Stimulated activated effector memory CD8-positive, alpha-beta T cell treated with anti-CD3 and anti-CD28 coated beads, Interleukin-12 subunit alpha, Interleukin-12 subunit beta, amount 100 ng/mL, for 72 hours (primary cell): ENCODE results near the gene ICAM4.

Experiments used
- ATAC-seq: fragments of 150-1000 bp; cut with Tn5 transposase; 2 replicates; pipeline ENCODE4 v1.10.0; 2021
- DNase-seq, 2 donors: peaks; one replicate each; pipeline ENCODE4 v3.0.0; 2021 to 2022; ENCODE audit warnings: low spot score in 2 of 2
- H3K27ac Mint-ChIP-seq: one replicate; pipeline ENCODE4 v1.8.0; 2022; ENCODE audit warnings: mild to moderate bottlenecking, mixed read lengths
- H3K36me3 Mint-ChIP-seq: one replicate; pipeline ENCODE4 v1.8.0; 2022; ENCODE audit warnings: mild to moderate bottlenecking, mixed read lengths
- H3K4me1 Mint-ChIP-seq: one replicate; pipeline ENCODE4 v1.8.0; 2022; ENCODE audit warnings: mixed read lengths
- H3K4me3 Mint-ChIP-seq: one replicate; pipeline ENCODE4 v1.8.0; 2022; ENCODE audit warnings: mild to moderate bottlenecking, mixed read lengths
- H3K9me3 Mint-ChIP-seq: one replicate; pipeline ENCODE4 v1.8.0; 2022; ENCODE audit warnings: mixed read lengths

Gene ICAM4

GRCh38 chr19:10317857-10318462 is 31.2 kb downstream of the ICAM4 start:
- peaks cover 81% of the 10 kb centered on the region for H3K36me3 Mint-ChIP-seq

GRCh38 chr19:10318807-10319682 is 32.3 kb downstream of the ICAM4 start:
- Mint-ChIP-seq H3K27ac (no peak overlapping the region), H3K9me3 (no peaks in the 10 kb centered on the region), H3K4me1 (peaks cover 22% of the 10 kb centered on the region), H3K36me3 (peaks cover 86% of the 10 kb centered on the region), H3K4me3 (no peak overlapping the region)
- no peak for ATAC-seq
- no peak for DNase-seq

More at GRCh38 chr19:10317857-10318462, 31.2 kb downstream of the ICAM4 start:
- ATAC-seq (no peak), DNase-seq (no peak)
- Mint-ChIP-seq H3K4me1 (peaks cover 22% of the 10 kb centered on the region), H3K9me3 (no peaks in the 10 kb centered on the region), H3K27ac (no peak overlapping the region), H3K4me3 (no peak overlapping the region)

GRCh38 chr19:10320602-10321416 is 34.1 kb downstream of the ICAM4 start:
- Mint-ChIP-seq H3K9me3 (no peaks in the 10 kb centered on the region), H3K27ac (no peak overlapping the region), H3K4me3 (no peak overlapping the region), H3K36me3 (peaks cover 92% of the 10 kb centered on the region), H3K4me1 (peaks cover 8% of the 10 kb centered on the region)
- DNase-seq, result no peak
- ATAC-seq, result no peak

GRCh38 chr19:10321417-10321797 is 34.7 kb downstream of the ICAM4 start:
- Mint-ChIP-seq H3K4me3 (no peak overlapping the region), H3K36me3 (peaks cover 92% of the 10 kb centered on the region), H3K4me1 (peaks cover 2% of the 10 kb centered on the region), H3K27ac (peak overlapping the region; percentile 2), H3K9me3 (no peaks in the 10 kb centered on the region)
- DNase-seq (no peak), ATAC-seq (no peak)

- no peak for DNase-seq
- ATAC-seq, result no peak
- H3K4me1 Mint-ChIP-seq, result no peaks in the 10 kb centered on the region
- H3K27ac Mint-ChIP-seq, result peak overlapping the region; percentile 2
- H3K9me3 Mint-ChIP-seq, result no peaks in the 10 kb centered on the region
- H3K4me3 Mint-ChIP-seq, result no peak overlapping the region
- H3K36me3 Mint-ChIP-seq, result peaks cover 92% of the 10 kb centered on the region
Observed at GRCh38 chr19:10321874-10322835, 35.4 kb downstream of the ICAM4 start.

- Mint-ChIP-seq H3K4me1 (peaks cover 8% of the 10 kb centered on the region), H3K9me3 (no peaks in the 10 kb centered on the region), H3K27ac (no peak overlapping the region), H3K36me3 (peaks cover 96% of the 10 kb centered on the region), H3K4me3 (no peak overlapping the region)
- DNase-seq (no peak), ATAC-seq (no peak)
Observed at GRCh38 chr19:10325732-10326131, 39.0 kb downstream of the ICAM4 start.

- Mint-ChIP-seq H3K27ac (no peak overlapping the region), H3K4me3 (no peak overlapping the region), H3K36me3 (peaks cover 100% of the 10 kb centered on the region), H3K4me1 (peaks cover 16% of the 10 kb centered on the region), H3K9me3 (no peaks in the 10 kb centered on the region)
- DNase-seq (no peak), ATAC-seq (no peak)
Observed at GRCh38 chr19:10327793-10328192, 41.0 kb downstream of the ICAM4 start.

- ATAC-seq, result no peak
- Mint-ChIP-seq H3K4me3 (no peak overlapping the region), H3K9me3 (no peaks in the 10 kb centered on the region), H3K27ac (no peak overlapping the region), H3K36me3 (peaks cover 100% of the 10 kb centered on the region), H3K4me1 (peaks cover 22% of the 10 kb centered on the region)
- no peak for DNase-seq
Observed at GRCh38 chr19:10328558-10329429, 42.0 kb downstream of the ICAM4 start.

- ATAC-seq (no peak), DNase-seq (no peak)
- H3K4me3 Mint-ChIP-seq, result no peak overlapping the region
- no peaks in the 10 kb centered on the region for H3K9me3 Mint-ChIP-seq
- no peak overlapping the region for H3K27ac Mint-ChIP-seq
- H3K36me3 Mint-ChIP-seq, result peaks cover 99% of the 10 kb centered on the region
- peaks cover 30% of the 10 kb centered on the region for H3K4me1 Mint-ChIP-seq
Observed at GRCh38 chr19:10329555-10329954, 42.8 kb downstream of the ICAM4 start.

- Mint-ChIP-seq H3K9me3 (no peaks in the 10 kb centered on the region), H3K27ac (peak overlapping the region; percentile 97), H3K4me3 (peak overlapping the region; percentile 93), H3K36me3 (peaks cover 97% of the 10 kb centered on the region), H3K4me1 (peaks cover 35% of the 10 kb centered on the region)
- ATAC-seq, result peak; percentile 1
- no peak for DNase-seq
Observed at GRCh38 chr19:10332158-10332964, 45.6 kb downstream of the ICAM4 start.

- Mint-ChIP-seq H3K27ac (peak within 1 kb of the TSS; percentile 97), H3K4me1 (peaks cover 36% of the 10 kb centered on the region), H3K36me3 (peaks cover 90% of the 10 kb centered on the region), H3K9me3 (no peaks in the 10 kb centered on the region), H3K4me3 (peak within 1 kb of the TSS; percentile 93)
- ATAC-seq (peak; percentile 95), DNase-seq (peak; percentile 89 to 97)
Observed at GRCh38 chr19:10332965-10333757, 46.4 kb downstream of the ICAM4 start, which contains the start of gene RAVER1. RAVER1 (minus strand) TSS chr19:10333529; CDS start chr19:10333507, 22 bp downstream.

- Mint-ChIP-seq H3K4me1 (peaks cover 44% of the 10 kb centered on the region), H3K9me3 (no peaks in the 10 kb centered on the region), H3K36me3 (peaks cover 81% of the 10 kb centered on the region), H3K4me3 (peak overlapping the region; percentile 93), H3K27ac (peak overlapping the region; percentile 97)
- ATAC-seq, result peak; percentile 4
- DNase-seq, result no peak
Observed at GRCh38 chr19:10333758-10334587, 47.2 kb downstream of the ICAM4 start.
